HG03095 (cell line): ENCODE measurements around the gene SFSWAP.

Experiments
- ATAC-seq: cut with Tn5 transposase; IDR thresholded peaks from one replicate; pipeline ENCODE4 v1.9.1; 2021; ENCODE audit warnings: moderate library complexity; ENCODE audit not compliant: unreplicated experiment

Gene SFSWAP

DNA sequence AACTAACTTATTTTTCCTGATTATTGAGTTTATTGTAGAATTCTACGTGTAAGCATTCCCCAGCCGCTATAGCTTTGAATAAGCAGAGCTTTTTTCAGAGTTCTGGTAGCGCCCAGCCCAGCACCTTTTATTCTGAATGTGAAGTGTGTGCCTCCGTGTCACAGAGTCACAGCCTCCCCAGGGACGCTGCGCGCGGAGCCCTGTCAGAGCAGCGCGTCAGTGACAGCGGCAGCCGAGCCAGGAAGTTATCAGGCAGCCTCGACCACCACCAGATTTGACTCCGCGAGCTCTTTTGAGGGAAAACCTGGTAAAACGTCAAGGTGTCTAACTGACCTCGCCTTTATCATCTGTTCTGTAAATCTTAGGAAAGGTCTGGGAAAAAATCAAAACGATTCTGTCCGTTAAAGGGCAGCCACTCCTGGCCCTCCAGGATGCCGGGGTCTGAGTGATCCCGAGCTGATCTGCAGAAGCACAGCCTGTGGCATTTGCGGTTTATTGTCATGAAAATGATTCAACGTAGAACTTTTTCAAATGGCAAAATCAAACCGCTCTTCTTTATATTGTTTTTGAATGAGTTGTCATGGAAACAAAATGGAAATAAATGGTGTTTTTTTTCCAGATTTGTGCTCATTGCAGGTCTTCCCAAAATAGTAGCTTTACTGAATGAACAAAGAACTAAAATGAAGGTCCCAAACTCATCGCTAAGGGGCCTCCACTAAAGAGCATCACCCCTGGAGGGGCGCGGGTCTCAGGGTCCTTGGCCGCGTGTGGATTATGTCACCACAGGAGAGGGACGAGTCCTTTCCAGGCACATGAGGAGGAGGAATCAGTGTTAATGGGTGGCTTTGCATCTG, 74.2 kb downstream of the SFSWAP start:
- ATAC-seq: no peak

DNA sequence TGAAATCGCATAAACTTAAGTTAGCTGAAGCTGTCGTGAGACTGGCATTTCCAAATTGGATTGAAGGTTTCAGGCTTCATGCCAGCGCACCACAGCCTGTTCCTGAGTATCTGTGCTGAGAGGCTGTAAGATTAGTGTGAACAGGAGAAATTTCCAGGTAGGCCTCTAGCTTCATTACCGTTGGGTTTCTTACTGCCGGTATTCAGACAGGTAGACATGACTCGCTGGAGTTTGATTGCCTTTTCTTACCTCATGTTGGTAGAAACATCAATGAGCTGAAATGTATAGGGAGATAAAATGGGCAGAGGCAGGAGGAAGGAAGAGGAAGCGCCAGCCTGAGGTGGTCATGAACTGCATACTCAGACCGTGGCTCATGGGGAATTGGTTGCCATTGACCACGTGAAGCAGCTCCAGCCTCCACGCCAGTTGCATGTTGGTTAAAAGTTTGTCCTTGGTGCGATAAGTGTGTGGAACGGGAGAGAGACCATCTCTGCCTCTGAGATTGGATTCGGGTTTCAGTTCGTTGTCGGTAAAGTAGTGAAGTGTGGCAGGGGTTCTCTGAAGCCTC, 75.0 kb downstream of the SFSWAP start:
- ATAC-seq: no peak

DNA sequence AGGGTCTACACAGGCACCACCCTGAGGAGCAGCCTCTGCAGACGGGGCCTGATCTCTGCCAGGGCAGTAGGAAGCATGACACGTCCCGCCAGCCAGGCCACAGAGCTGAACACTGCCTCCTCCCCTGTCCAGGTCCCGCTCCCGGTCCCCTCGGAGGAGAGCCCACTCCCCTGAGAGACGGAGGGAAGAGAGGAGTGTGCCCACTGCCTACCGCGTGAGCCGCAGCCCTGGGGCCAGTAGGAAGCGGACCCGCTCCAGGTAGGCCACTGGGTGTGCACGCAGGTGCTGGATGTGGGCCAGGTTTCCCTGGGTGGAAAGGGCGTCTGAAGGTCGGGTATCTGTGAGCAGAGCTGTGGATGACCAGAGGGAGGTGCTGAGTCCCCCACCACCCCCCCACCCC, 75.4 kb downstream of the SFSWAP start:
- no peak for ATAC-seq

DNA sequence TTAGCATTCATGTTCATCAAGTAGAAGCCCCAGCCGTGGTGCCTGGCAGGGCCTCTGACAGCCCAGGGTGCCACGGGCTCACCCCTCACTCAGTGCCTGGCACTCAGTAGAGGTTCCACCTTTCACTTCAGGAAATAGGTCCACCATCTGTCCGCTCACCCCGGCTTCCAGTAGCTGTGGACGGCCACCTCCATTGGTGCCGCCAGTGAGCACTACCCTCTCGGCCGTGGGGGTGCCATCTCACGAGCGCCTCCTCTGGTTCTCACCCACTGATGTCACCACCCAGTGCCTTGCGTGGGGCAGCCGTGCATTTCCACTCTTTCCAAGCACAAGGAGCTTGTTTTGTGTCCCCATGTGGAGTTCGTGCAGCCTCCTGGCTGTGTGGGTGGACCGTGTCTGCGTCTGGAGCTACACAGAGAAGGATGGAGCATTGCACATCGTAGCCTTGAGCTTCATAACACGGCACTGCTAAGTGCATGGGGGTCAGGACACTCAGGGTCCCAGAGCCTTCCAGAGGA, 76.3 kb downstream of the SFSWAP start:
- no peak for ATAC-seq

DNA sequence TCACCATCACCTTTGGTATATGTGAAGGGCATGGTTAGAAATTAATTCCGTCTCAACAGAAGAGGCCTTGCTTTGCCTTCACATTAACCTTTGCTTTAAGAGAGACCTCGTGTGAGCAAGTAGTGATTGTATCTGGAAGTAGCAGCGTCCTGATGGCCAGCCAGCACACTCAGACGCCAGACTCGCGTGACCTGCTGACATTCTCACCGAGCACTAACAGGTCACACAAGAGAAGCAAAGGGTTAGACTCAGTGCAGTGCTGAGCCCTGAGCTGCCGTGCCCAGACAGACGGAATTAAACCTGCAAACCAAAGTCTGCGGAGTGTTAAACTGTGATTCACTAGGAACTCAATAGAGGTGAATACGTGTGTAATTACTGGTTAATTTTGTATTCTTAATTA, 77.2 kb downstream of the SFSWAP start:
- ATAC-seq: no peak

DNA sequence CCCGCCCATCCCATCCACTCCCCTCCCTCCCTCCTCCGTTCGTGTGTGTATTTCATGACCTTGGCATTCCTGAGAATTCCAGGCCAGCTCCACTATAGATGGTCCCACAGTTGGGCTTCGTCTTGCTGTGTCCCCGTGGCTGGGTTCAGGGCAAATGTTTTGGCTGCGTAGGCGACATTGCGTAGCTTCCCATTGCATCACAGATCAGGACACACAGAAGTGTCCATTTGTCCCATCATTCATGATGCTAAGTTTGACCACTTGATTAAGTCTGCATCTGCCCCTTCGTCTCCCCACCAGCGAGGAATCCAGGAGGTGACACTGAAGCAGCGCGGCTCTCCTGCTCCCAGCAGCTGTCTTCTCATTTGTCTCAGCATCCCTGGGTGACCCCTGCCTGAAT, 78.7 kb downstream of the SFSWAP start:
- no peak for ATAC-seq

DNA sequence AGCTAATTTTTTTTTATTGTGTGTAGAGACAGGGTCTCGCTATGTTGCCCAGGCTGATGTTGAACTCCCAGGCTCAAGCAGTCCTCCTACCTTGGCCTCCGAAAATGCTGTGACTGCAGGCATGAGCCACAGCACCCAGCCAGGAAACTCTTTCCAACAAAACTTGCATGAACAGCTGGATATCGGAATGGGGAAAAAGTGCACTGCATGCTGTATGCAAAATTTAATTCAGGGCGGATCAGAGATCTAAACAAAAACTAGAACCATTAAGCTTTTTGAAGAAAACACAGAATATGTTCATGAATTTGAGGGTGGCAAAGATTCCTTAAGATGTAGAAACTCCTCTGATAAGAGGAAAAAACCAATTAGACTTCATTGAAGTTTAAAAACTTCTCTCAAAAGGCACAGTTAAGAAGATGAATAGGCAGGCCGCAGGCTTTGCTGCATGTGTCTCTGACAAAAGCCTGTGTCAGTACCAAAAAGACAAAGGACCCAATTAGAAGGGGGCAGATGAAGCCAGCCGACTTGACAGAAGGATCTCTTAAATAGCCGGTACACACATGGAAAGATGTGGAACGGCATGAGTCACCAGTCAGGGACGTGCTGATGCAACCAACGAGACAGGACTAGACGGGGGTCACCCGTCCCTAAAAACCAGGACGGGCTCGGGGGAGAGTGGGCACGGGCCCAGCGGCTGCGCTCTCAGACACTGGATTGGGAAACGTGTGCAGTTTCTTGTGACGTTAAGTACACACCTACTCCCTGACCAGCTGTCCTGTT, 82.5 kb downstream of the SFSWAP start:
- ATAC-seq: no peak

DNA sequence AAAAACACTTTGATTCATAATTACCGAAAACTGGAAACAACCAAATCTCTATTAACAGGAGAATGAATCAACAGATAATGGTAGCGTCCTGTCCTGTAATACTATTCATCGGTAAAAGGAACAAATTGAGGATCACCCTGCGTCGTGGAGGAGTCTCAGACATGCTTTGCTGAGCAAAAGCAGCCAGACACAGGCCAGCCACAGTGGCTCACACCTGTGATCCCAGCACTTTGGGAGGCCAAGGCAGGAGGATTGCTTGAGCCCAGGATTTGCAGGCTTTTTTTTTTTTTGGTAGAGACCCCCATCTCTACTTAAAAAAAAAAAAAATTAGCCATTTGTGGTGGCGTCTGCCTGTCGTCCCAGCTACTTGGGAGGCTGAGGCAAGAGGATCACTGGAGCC, 83.2 kb downstream of the SFSWAP start:
- ATAC-seq: no peak

DNA sequence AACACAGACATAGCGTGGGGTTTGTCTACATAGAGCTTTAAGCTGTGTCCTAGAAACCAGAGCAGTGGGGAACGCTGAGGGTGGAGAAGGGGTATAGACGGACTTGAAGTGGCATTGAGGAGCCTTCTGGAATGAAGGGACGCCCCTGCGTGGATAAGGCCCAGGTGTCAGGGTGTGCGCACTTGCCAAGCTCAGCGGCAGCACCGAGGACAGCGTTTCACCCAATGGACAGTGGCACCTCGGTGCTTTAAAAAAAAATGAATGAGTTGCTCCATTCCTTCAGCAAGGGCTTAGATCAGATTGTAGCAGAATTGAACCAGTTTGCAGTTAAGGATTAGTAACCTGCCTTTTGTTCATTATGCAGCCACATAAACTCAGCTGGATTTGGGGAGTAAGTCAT, 83.7 kb downstream of the SFSWAP start:
- no peak for ATAC-seq

DNA sequence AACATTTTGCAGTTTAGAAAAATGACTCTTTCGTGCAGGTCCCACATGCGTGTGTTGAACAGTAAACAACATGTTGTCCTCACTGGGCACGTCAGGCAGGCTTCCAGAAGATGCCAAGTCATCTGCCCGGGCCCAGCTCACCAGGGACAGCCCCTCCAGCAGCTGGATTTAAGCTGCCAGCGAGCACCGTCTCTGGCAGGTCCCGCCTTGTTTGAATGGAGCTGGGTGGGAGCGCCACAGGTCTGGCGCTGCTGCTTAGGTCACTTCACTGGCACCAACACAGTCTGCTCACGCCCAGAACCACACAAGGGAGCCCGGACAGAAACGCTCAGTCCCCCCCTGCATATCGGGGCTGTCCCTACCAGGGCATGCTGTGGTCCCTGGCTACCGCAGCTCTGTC, 84.2 kb downstream of the SFSWAP start:
- no peak for ATAC-seq

DNA sequence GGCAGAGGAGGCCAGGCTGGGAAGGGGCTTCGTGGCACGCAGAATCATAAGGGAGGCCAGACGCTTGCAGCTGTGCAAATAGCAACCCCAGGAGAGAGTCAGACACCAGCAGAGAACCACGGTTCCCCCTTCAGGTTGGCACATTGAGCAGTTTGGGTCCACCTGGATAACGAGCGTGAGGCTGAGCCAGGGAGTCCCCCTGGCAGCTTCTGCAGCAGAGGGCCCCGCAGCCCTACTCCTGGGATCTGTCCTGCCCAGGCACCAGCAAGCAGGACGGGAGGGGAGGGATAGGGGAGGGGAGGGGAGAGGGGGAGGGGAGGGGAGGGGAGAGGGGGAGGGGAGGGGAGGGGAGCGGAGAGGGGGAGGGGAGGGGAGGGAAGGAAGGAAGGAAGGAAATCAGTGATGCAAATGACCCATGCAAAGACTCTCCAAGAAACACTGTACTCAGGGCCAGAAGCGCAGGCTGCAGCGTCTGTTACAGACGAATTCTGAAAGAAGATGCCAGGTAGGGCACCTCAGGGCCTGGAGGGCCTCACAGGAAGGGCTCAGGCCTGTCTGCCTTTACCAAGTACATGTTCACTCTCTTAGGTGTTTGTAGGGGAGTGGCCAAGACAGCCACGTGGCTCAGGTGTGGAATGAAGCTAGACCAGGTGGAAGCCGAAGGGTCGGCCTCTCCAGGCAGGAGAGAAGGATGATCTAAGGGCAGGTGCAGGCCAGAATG, 85.0 kb downstream of the SFSWAP start:
- ATAC-seq: no peak

DNA sequence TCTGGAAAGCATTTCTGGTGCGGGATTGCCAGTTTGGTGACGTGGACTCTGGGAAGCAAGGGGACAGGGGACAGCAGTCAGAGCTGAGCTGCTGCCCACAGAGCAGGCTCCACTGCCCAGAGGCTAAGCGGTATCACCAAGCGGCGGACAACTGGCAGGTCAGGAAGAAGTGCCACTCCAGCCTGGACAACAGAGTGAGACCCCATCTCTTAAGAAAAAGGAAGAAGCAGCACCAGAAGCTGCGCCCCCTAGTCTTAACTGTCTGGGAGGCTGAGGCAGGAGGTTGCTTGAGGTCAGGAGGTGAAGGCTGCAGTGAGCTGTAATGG, 85.5 kb downstream of the SFSWAP start:
- no peak for ATAC-seq

DNA sequence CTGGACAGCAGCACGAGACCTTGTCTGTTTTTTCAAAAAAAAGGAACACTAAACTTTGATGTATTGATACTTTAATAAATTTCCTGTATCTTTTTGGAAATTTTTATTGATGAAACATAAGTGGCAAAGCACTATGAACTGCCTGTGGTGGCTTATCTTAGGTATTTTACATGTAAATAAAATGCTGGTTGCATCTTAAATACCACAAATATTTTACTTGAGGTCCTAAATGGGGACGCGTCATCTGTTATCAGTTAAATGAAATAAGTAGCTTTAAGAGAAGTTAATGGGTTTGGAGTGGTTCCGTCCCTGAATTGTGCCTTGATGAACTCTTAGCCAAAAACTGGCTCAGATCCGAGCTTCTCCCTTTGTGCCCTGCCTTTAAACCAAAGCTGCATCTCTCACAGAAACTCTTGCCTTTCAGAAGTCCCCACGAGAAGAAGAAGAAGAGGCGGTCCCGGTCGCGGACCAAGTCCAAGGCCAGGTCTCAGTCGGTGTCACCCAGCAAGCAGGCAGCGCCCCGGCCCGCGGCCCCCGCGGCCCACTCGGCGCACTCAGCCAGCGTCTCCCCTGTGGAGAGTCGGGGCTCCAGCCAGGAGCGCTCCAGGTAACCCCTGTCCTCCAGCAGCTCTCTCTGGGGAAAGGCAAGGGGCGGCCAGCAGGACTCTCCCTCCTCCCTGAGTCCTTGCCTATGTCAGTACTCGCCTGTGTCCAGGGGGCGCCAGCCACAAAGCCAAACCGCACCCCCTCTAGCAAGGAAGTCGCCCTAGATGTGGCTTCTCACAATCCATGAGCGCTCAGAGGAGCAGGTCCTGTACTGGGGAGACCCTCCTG, 86.1 kb downstream of the SFSWAP start:
- ATAC-seq: no peak

DNA sequence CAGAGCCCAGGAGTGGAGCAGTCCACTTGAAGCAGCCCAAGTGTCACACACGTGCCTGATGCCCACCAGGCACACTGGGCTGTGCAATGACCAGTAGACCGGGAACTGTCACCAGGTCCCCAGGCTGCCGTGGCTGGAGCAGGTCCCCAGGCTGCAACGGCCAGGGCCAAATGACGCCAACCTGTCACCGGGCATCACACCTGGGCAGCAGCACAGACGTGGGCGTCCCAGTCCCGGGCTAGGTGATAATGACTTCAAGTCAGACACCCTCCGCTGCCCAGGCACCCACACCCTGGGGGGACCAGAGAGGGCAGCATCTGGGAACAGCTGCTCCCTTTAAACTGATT, 86.7 kb downstream of the SFSWAP start:
- no peak for ATAC-seq

DNA sequence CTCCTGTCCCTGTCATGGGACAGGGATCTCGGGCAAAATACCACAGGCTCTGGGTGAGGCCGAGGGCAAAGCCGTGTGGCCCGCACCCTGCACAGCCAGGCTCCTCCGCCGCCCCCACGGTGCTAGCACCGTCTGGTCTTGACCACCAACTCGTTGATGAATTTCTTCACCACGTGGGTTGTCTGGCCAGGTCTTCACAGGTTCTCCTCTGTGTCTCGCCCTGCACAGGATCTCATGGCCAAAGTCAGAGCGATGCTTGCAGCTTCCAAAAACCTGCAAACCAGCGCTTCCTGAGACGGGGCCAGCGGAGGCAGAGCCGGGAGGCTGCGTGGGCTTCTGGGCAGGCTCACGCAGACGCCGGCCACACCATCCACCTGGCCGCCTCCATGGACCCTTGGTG, 88.3 kb downstream of the SFSWAP start:
- ATAC-seq: no peak

DNA sequence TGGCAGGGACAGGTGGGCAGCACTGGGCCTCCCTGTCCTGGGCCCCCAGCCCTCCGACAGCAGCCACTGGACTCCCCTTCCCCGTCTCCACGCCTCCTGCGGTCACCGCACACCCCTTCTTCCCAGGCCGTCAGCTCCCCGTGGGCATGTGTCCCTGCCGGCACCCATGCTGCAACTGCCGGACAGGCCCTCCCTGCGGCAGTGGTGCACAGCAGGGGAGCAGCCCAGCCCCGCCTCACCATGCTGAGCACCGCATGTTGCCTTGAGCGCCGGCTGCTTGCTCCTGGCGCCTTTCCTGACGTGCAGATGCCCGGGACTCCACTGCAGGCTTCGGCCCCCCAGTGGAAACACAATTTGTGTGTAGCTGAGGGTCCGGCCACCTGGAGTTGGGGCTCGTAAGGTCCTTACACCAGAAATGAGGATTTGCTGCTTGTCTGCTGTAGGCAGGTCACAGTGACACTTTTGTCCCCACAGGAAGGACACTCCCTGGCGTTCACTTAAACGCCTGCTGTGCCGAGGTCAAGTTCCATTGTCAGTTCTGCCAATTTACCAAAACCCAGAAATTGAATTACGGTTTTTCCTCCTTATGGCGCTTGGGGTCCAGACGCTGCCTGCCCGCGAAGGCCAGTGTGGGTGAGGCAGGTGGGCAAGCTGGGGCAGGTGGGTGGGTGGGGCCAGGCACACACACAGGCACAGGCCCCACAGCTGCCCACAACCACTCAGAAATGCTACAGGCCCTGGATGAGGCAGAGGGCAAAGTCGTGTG, 89.1 kb downstream of the SFSWAP start:
- no peak for ATAC-seq

DNA sequence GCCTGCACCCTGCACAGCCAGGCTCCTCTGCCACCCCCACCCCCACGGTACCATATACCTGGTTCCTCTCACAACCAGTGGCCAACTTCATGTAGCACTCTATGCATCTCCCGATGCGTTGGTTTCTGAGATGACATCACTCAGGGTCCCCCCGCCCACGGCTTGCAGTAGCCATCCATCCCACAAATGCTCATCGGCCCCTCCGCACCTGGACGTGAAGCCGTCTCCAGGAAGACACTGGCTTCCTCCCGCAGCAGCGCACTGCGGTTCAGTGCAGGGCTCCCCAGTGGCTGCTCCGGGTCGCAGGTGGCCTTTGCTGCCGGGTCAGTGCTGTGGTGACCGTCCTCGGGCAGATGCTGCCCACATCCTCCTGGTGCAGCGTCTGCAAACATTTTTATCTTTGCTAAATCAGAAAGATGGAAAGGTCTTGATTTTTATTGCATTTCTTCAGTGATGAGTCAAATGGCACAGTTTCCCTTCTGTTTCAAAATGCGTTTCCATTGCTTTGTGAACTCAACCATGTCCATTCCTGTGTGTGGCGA, 89.8 kb downstream of the SFSWAP start:
- ATAC-seq: no peak

DNA sequence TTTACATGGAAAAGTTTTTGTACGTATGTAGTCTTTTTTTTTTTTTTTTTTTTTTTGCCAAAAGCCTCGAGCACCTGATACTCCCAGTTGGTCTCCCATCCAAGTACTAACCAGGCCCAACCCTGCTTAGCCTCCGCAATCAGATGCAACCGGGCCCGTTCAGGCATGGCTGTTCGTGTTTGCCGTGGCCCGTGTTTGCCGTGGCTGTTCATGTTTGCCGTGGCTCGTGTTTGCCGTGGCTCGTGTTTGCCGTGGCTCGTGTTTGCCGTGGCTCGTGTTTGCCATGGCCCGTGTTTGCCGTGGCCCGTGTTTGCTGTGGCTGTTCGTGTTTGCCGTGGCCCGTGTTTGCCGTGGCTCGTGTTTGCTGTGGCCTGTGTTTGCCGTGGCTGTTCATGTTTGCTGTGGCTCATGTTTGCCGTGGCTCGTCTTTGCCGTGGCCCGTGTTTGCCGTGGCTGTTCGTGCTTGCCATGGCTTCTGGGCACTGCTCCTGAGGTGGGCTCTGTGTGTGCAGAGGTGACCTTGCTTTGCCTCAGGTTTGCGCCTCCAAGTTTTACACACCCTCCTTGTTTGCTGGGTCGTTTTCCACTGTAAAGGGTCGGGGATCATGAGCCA, 90.5 kb downstream of the SFSWAP start:
- ATAC-seq: no peak

DNA sequence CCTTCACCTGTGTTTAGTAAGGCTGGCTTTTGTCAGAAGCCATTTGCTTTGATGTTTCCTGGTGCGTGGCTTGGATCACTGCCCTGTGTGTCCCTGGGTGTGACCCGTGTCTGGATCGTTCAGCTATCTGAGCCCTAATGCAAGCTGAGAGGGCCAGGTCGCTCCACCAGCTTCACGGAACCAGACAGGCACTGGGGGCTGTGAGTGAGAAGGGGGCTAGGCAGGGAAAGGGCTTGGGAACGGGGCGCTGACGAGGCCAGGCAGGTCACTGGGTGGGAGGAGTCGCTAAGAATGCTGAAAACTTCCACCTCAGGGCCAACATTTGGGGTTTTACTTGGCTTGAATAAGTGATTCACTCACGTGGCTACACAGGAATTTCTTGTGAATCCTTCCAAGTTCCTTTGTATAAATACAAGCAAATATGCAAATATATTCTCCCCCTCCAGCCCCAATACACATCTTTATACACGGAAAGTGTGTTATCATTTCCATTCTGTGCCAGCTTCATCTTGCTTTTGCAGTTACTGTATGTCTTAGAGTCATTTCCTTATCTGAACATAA, 93.2 kb downstream of the SFSWAP start:
- ATAC-seq: no peak
